ENCODE results near the gene PIKFYVE.
"Not testable (repeated sequence)": the region's sequence is repeated elsewhere in the genome, so short reads cannot be mapped to it uniquely, and the experiment has no call there.

PIKFYVE gene

GRCh38 chr2:208265801-208266552 lies at the start of gene PIKFYVE:
PIKFYVE (plus strand) TSS chr2:208266255; CDS start chr2:208271520, 5,265 bp downstream.
- FAIRE-seq = peak; percentile 18

GRCh38 chr2:208221873-208222272 lies 44.2 kb upstream of the PIKFYVE start:
- FAIRE-seq = not testable (repeated sequence)

GRCh38 chr2:208222351-208222750 lies 43.7 kb upstream of the PIKFYVE start:
- no peak for FAIRE-seq

- no peak for FAIRE-seq
These were observed 41.3 kb upstream of the PIKFYVE start for GRCh38 chr2:208224802-208225201.

- no peak for FAIRE-seq
These were observed 38.3 kb upstream of the PIKFYVE start for GRCh38 chr2:208227581-208228232.

GRCh38 chr2:208228476-208228875 lies 37.6 kb upstream of the PIKFYVE start:
- no peak for FAIRE-seq

GRCh38 chr2:208234786-208235185 lies 31.3 kb upstream of the PIKFYVE start:
- no peak for FAIRE-seq

- FAIRE-seq = no peak
These were observed 30.2 kb upstream of the PIKFYVE start for GRCh38 chr2:208235860-208236259.

- no peak for FAIRE-seq
These were observed 26.1 kb upstream of the PIKFYVE start for GRCh38 chr2:208239770-208240493.

GRCh38 chr2:208240619-208241209 lies 25.3 kb upstream of the PIKFYVE start:
- no peak for FAIRE-seq

GRCh38 chr2:208244422-208244821 lies 21.6 kb upstream of the PIKFYVE start:
- FAIRE-seq = no peak

GRCh38 chr2:208245746-208246145 lies 20.3 kb upstream of the PIKFYVE start:
- no peak for FAIRE-seq

GRCh38 chr2:208248601-208249000 lies 17.5 kb upstream of the PIKFYVE start:
- FAIRE-seq = no peak

GRCh38 chr2:208249296-208249695 lies 16.8 kb upstream of the PIKFYVE start:
- FAIRE-seq = no peak

- FAIRE-seq = no peak
These were observed 15.7 kb upstream of the PIKFYVE start for GRCh38 chr2:208250388-208250787.

- FAIRE-seq = no peak
These were observed 15.0 kb upstream of the PIKFYVE start for GRCh38 chr2:208251098-208251497.

GRCh38 chr2:208252716-208253492 lies 13.2 kb upstream of the PIKFYVE start:
- no peak for FAIRE-seq

- FAIRE-seq = no peak
These were observed 12.4 kb upstream of the PIKFYVE start for GRCh38 chr2:208253600-208254117.

GRCh38 chr2:208254118-208254870 lies 11.8 kb upstream of the PIKFYVE start:
- FAIRE-seq = no peak

- no peak for FAIRE-seq
These were observed 11.0 kb upstream of the PIKFYVE start, which contains the start of gene IDH1 for GRCh38 chr2:208254871-208255556. IDH1 (minus strand) TSS chr2:208255071; CDS start chr2:208251551, 3,520 bp downstream.

All from colon (tissue), 2 donors.